NCI-H146 treated with DMSO at 0.1 percent for 48 hours (cell line): ENCODE results near the gene ENTPD2.
"Not testable (repeated sequence)": the region's sequence is repeated elsewhere in the genome, so short reads cannot be mapped to it uniquely, and the experiment has no call there.

ENCODE experiments used
- DNase-seq: peaks from one replicate; lab custom pipeline; 2025; ENCODE audit not compliant: unreplicated experiment; lab: John Stamatoyannopoulos, UW

Gene ENTPD2

DNA sequence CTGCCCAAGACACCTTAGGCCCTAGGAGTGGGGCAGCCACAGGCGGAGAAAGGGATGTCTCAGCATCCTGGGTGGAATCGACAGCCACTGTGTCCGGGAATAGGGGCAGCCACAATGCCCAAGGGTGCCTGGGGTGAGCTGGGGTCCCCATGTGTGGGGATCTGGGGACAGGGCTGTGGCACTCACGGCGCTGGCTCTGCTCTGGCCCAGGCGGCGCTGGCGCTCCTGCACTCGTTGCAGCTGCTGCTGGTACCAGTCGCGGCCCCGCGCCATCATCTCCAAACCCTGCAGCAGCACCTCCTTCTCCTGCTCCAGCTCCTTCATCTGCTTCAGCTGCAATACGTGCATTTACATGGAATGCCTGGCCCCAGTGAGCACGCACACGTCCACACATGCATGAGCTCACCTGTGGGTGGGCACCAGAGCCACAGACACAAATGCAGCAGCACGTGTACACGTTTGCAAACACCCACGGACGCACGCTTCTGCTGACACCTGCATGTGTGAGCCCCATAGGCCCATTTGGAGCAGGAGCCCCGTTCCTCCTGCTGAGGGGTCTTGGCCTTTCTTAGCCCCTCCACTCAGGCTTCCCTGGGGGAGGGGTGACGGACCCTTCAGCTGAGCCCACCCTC is 11.6 kb upstream of the ENTPD2 start:
- no peak for DNase-seq

DNA sequence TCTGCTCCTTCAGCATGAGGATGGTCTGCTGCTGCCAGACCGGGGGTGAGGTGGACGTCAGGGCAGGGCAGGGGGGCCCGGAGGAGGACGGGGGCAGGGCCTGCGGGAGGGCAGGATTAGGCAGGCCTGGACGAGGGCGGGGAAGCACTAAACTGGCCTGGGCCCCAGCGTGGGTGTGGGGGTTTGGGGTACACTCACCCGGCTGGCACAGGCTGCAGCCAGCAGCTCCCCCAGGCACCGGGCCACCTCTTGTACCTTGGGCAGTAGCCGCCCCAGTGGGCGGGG is 11.0 kb upstream of the ENTPD2 start:
- DNase-seq = no peak

DNA sequence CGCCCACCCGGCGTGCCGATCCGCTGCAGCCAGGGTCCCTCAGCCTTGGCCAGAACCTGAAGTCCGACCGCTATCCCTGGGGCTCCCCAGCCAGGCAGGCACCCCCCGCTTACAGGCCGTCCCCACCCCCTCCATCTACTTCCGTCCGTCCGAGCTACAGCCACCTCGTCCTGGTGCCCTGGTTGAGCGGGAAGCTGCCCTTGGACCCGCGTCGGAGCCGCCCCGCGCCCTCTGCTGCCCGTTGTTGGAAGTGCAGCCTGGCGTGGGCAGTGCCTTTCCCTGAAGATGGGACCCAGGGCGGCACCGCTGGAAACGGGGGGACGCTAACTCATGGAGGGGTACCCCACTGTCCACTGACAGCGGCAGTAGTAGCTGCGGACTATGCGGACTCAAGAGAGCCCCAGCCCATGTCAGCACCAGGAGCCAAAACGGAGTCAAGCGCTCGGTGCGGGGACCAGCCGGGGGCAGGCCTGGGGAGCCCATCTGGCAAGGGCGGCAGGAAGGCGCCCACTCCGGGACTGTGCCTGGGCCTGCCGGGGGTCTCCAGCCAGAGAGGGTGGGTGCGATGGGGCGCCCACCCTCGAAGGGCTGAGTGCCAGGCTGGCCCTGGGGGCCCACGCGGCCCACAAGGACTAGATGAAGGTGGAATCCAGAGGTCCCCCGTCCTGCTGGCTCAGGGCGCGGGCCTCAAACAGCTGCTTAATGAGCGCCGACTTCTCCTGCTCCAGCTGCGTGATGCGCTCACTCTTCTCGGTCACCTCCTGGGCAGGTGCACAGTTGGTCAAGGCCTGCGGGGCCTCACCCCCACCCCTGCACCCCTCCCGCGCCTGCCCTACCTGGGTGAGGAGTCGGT is 10.4 kb upstream of the ENTPD2 start:
- DNase-seq = peak; percentile 6

DNA sequence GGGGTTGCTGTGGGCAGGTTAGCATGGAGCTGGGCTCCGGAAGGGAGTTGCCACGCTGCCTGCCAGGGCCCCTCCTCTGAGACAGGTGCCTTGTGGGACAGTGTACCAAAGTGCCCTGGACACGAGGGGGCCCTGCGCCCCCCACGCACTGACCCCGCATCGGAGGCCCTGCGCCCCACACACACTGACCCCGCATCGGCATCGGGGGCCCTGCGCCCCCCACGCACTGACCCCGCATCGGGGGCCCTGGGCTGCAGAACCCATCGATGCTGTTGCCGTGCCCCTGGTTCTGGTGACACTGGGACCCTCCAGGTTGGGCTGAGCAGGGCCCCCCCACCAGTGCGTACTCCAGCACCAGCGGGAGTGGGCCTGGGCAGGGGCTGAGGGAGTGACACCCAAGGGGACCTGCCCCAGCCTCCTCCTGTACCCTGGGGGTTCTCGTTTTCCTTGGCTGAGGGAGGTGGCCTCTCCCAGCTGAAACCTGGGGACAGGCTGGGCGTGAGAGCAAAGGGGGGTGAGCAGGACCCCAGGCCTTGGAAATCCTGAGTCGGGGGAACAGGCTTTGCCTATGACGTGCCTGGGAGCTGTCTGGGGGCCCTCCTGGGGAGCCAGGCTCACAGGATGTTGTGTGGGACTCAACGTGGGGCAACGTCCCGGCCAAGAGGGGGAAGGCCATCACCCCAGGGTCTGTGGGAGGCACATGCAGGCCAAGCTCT is 9.6 kb upstream of the ENTPD2 start:
- no peak for DNase-seq

DNA sequence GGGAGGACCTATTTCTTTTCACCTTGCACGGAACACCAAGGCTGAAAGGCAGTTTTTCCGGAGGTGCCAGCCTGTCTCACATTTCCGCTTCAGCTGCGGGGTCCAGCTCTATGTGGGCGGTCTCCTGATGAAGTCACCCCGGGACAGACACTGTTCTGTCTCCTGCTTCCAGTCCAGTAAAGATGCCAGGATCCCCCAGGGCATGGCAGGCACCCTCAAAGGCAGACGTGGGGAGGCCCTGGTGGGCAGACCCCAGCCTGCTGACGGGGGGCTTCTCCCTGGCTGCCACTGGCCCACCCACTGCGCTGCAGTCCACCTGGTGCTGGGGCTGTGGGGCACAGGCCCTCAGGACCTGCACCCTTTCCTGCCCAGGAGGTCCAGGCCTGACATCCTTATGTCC is 8.9 kb upstream of the ENTPD2 start:
- not testable (repeated sequence) for DNase-seq

DNA sequence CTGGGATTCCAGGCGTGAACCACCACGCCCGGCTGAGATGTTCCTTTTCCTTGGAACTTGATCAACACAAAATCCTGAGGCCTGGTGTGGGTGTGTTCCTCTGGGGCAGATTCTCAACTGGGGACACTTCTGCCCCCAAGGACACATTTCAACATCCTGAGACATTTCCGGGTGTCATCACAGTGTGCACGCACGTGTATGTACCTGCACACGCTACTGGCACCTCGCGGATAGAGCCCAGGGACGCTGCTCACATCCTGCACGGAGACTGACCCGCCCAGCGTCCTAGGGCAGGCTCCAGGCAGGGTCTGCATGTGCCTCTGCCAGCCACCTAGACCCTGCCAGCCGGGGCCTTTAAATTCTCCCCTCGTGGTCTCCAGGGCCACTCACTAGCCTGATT is 8.5 kb upstream of the ENTPD2 start:
- DNase-seq = no peak

DNA sequence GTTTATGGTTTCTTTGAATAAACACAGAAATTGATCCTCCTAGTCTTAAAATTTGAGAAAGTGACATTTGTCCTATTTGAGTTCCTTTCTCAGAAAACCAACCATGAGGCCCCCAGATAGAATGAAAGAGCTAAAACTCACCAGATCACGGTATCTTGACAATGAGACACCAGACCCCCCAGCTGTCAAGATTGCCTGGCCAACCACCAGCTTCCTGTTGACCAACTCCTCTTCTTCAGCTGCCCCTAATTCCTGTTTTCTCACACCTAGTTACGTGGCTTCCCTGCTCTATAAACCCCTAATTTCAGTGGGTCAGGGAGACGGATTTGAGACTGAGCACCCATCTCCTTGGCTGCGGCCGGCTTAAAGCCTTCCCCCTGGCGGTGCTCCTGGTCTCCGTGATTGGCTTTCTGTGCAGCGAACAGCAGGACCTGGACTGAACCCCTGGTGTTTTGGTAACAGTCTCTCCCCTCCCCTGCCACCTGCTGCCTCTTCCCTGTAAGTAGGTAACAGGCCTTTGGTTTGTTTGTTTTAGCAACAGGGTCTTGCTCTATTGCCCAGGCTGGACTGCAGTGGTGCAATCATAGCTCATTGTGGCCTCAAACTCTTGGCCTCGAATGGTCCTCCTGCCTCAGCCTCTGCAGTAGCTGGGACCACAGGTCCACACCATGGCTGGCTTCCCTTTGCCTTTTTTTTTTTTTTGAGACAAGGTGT is 4.8 kb upstream of the ENTPD2 start:
- DNase-seq = peak; percentile 38

DNA sequence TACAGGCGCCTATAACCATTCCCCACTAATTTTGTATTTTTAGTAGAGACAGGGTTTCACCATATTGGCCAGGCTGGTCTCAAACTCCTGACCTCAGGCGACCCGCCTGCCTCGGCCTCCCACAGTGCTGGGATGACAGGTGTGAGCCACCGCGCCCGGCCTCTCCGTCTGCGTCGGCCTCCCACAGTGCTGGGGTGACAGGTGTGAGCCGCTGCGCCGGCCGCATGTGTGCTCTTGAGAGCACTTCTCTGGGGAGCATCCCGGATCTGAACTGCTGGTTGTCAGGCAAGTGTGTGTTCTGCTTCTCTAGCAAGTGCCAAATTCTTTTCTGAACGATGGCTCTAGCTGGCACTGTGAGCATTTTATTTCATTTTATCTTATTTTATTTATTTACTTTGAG is 3.7 kb upstream of the ENTPD2 start:
- peak; percentile 16 for DNase-seq

DNA sequence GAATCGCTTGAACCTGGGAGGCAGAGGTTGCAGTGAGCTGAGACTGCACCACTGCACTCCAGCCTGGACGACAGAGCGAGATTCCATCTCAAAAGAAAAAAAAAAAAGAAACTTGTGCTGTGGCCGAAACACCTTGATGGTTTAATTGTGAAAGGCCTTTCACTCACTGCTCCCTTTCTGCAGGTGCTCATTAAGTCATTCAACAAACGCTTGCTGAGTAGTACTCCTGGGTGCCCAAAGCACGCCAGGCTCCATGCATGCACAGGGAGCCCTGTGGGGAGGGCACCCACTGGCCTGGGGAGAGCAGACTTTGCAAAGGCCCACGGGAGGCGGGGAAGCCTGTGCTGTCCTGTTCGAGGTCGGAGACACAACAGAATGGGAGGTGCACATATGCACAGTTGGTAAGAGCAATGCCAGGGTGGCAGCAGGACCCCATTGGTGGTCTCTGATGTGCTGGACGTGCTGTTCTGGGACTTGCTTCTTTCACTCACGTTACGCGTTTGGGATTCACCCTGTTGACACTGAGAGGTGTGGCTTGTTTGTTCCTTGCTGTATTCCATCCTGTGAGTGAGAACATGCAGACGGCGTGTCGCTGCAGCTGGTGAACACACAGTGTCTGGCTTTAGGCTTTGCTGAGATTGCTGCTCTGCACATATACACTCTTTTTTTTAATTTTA is 3.0 kb upstream of the ENTPD2 start:
- no peak for DNase-seq

DNA sequence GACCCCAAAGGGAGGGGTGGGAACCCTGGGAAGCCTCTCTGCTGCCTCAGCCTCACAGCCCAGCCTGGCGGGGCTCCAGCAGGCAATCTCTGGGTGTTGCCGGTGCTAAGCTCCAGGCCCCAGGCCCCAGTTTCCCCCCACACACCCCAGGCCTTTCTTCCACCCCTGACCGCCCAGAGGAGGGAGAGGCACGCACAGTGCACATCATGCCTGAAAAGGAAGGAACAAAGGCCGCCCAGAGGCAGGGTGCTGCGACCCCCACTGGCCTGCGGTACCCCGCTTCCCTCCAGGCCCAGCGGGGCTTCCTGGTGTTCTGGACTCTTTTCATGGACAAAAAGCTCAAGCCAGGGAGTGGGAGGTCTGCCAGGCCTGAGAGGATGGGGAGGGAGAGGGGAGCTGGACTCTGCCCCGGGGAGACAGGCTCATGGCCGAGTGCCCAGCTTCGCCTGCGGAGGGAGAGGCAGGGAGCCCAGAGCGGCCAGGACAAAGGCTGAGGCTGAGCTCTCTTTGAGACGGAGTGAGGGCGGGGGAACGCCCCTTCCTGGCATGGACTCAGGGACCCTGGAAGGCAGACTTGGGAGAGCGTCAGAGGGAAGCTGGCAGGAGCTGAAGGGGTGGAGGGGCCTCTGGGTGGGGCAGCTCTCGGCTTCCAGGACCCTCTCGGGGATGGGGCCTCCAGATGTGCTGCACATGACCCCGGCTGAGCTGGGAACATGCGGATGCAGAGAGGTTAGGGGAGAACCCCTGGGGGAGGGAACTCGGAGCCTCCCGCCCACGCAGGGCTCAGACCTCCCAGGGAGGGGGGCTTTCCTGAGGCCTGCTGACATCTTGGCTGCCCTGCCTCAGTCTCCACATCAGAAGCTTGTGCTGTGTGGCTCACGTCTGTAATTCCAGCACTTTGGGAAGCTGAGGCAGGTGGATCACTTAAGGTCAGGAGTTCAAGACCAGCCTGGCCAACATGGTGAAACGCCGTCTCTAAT is 1.8 kb upstream of the ENTPD2 start:
- no peak for DNase-seq

DNA sequence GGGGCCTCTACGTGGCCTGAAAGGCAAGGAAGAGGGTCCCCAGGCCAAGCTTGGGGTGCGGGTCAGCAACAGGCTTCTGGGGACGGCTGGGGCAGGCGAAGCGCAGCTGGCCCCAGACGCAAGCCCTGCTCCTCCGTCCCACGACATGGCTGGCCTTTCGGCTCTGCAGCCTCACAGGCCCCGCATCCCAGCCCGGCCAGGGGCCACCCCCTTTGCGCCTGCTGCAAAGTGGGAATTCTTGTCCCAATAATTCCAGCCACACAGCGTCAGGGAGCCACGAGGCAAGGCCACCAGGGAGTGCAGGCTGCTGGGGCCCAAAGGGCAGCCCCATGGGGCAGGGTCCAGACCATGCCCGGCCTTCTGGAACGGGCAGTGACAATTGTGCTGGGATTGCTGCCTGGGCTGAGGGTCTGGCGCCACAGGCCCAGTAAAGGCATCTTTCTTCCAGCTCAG is 1.1 kb upstream of the ENTPD2 start:
- no peak for DNase-seq

DNA sequence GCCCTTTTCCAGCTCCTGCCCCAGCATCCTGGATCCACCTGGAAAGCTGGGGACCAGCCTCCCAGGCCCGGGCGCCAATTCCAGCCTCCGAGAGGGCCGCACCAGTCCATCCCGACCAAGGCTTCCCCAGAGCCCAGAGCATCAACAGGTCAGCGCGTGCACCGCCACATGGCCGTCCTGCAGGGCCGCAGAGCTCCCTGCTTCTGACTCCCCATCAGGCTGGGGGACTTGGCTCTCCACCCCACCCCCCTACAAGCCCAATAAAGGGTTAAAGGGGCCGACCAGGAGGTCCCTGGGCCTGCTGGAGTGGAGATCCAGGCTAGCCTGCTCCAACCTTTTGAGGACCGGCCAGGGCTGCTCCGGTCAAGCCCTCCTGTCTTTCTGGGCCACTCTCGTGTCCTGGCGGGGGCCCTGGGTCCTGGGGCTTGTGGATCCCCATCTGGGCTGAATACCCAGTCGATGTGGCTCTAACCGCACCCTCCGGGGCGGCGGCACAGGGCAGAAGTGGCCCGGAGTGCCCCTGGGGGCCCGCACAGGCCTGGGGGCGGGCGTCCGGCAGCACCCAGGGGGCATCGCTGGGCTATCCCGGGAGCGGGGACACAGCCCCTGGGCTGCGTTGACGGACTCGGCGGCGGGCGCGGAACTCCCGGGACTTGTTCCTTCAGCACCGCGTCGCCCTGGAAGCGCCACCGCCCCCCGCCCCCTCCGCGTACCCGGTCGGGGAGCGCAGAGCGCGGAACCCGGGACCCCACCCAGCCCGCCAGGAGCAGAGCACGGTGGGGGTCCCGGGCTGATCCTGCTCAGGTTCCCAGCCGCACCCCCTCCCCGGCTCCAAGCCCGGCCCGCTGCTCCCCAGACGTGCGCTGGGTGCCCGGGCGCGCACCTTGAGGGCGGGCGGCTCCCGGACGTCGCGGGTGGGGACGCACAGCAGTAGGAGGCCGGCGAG is 590 bp downstream of the ENTPD2 start:
- no peak for DNase-seq

DNA sequence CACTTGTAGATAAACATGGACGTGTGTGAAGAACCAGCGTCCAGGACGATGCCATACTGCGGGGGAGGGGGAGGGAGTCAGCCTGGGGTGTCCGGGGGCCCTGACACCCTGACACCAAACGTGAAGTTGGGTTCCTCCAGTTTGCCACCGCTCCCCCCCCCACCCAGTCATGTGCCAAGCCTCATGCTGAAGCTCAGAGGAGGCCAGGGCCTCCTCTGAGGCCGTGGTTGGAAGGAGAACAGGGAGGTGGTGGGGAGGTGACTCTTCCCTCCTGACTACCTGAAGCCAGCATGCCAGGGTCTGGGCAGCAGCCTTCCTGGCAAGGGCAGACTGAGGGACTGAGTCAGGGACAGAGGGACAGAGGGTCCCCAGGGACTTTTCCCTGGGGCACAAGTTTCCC is 1.6 kb downstream of the ENTPD2 start:
- DNase-seq = no peak

DNA sequence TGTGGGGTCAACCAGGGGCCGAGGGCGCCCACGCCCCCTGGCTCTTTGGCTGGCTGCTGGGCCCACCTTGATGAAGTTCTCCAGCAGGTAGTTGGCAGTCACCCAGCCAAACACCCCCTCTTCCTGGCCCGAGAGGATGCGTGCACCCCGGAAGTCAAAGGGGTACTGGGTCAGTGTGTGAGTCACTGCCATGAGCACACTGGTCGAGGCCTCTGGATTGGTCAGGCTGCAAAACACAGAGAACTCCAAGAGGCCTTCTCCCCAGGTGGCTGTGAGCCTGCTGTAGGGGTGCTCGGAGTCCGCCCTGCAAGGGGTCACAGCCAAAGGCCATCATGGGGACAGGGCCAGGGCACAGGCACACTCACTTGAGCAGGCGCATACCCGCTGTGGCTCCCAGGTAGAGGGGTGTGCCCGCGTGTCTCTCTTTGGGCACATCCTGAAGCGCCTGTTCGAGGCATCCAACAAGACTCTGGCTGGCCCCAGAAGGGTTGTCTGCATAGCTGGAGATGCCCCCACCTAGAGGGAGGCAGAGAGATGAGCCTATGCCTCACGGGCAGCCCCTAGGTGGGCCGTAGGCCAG is 2.6 kb downstream of the ENTPD2 start:
- DNase-seq = no peak

DNA sequence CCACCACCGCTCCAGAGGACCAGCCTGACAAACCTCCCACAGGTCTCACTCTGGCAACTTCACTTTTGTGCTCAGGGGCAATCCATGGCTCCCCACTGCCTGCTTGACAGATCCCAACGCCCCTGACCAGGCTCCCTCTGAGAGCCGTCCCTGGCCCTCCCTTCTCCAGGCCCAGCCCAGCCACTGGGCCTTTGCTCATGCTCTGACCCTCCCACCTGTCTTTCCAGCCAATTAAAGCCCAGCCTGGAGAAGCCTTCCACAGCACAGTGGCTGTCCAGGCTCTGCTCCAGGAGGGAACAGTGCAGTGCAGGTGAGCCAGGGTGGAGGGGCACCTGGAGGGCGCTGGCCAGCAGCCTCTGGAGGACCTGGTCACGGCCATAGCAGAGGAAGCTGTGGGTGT is 3.3 kb downstream of the ENTPD2 start:
- no peak for DNase-seq

DNA sequence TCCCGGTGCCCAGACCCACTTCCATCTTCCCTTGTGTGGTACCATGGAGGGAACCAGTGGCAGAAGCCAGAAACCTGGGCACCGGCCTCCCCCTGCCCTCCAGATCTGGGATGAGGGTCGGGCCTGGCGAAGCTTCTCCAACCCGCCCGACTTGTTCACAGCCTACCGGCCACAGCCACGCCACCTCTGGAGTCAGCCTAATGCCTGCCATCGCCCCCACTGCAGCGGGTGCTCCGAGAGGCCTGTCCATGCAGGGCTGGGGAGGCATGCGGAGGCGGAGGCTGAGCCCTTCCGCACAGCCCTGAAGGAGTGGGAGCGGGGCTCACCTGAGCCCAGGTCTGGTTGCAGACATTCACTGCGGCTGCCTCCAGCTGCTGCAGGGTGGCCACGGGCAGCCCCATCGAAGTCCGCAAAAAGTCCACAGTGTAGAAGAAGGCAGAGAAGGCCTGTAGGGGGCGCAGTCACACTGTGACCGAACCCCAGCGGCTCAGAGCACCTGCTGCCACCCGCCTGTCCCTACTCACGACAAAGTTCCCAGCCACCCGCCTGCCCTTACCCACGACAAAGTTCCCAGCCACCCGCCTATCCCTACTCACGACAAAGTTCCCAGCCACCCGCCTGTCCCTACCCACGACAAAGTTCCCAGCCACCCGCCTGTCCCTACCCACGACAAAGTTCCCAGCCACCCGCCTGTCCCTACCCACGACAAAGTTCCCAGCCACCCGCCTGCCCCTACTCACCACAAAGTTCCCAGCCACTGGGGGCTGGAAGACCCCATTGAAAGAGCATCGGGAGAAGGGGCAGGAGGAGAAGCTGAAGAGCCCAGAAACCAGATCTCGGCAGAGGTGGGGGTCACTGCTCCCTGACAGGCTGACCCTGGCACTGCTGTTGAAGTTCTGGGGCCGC is 4.1 kb downstream of the ENTPD2 start:
- DNase-seq = no peak
